Adrenal gland (tissue), 12 donors: Measurements from ENCODE around the gene ROPN1. TPM values are rescaled to one million over a fixed set of nuclear protein-coding genes. Genes with fewer than 3 reads are reported as not detected.

Experiments used
- DNase-seq, 7 donors: peaks; one replicate each; pipeline ENCODE4 v3.0.0-alpha.2; 2019 to 2020
- H3K27ac ChIP-seq, 5 donors: fragments of 200-600 bp; sonication (generic) in 4 of 5; 1 replicate in 3 of 5; 2 replicates in 2 of 5; pipeline versions ENCODE4 v1.5.1 to v1.8.0; 2016 to 2020; ENCODE audit warnings: mild to moderate bottlenecking in 1 of 5
- H3K27me3 ChIP-seq: fragments of 200-600 bp; 2 replicates; pipeline ENCODE4 v1.8.0; 2021
- H3K36me3 ChIP-seq, 2 donors: fragments of 200-600 bp; replicated peaks in 1 of 2; 1 replicate in 1 of 2; 2 replicates in 1 of 2; pipeline versions ENCODE4 v1.5.1 to v1.8.0; 2018 to 2022
- H3K4me1 ChIP-seq, 2 donors: fragments of 200-600 bp; replicated peaks in 1 of 2; 1 replicate in 1 of 2; 2 replicates in 1 of 2; pipeline versions ENCODE4 v1.5.1 to v1.8.0; 2018 to 2021
- H3K4me3 ChIP-seq, 4 donors: fragments of 200-600 bp; sonication (generic) in 3 of 4; one replicate each; pipeline ENCODE4 v1.5.1; 2016 to 2018
- H3K9me3 ChIP-seq, 3 donors: fragments of 200-600 bp; sonication (generic) in 1 of 3; replicated peaks in 1 of 3; 1 replicate in 2 of 3; 2 replicates in 1 of 3; pipeline versions ENCODE4 v1.5.1 to v1.8.0; 2016 to 2021
- CTCF ChIP-seq, 6 experiments: fragments of 450-650 bp in 4 of 6; fragments of 200-600 bp in 2 of 6; sonication (generic) in 1 of 6; IDR thresholded peaks; 1 replicate in 5 of 6; 2 replicates in 1 of 6; pipeline versions ENCODE4 v1.5.1 to v1.8.0; 2016 to 2021; ENCODE audit warnings: antibody characterized with exemption in 6 of 6, mild to moderate bottlenecking in 2 of 6, moderate library complexity in 1 of 6
- POLR2A ChIP-seq, 2 donors: fragments of 450-650 bp; IDR thresholded peaks; one replicate each; pipeline ENCODE4 v1.6.1; 2017; ENCODE audit warnings: antibody characterized with exemption in 2 of 2, mild to moderate bottlenecking in 2 of 2, moderate library complexity in 1 of 2
- WGBS, 4 donors: extraction: QIAGEN DNeasy Blood & Tissue Kit in 2 of 4; methylation state at CpG; one replicate each; pipeline versions ENCODE4 v1.1.5 to v1.1.7; 2013 to 2017; 5-methylcytosine and 5-hydroxymethylcytosine counted together
- intact Hi-C, 2 donors: fragments of 100-400 bp; cut with DNase I; formaldehyde crosslinking; loops; one replicate each; pipeline versions ENCODE4 v1.14.1 to v1.15.0; 2022 to 2023
- polyA plus RNA-seq, 3 donors: library from polyadenylated mRNA; stranded (reverse); fragments of 200-250 nt in 2 of 3; fragments of 350-450 nt in 1 of 3; fragmentation: Illumina TruSeq in 1 of 3; extraction: RNeasy Lipid Tissue Mini Kit (QIAGEN cat#74804) in 1 of 3; gene quantifications; one replicate each; pipeline ENCODE4 v1.2.3, GENCODE V29; 2013 to 2014
- total RNA-seq, 9 donors: library from RNA; depleted of rRNA in 4 of 9; stranded (reverse); fragments of >200 nt in 4 of 9; fragments of 120-200 nt in 1 of 9; fragmentation: NEBNext Ultra II Directional in 1 of 9; extraction: Animal tissue kit (Norgen Biotek cat#: 25700) in 1 of 9; gene quantifications; one replicate each; pipeline versions ENCODE4 v1.1.0 to v1.2.4, GENCODE V29; 2013 to 2023
- donor health status: healthy with polysubstance abuse.
- donor health status: Bipolar disorder and iron deficiency.
- donor health status: DM: yes; HTN: yes; CAD: no.
- donor health status: DM: no; HTN: no; CAD: no.
- donor health status: DM: no; HTN: no; CAD: no.
- donor health status: DM: yes; HTN: yes; CAD: no.

Gene ROPN1
- total and polyA plus RNA-seq, 12 donors, result not detected

- H3K27me3 ChIP-seq, result no peaks in the 10 kb centered on the region
- no peak for TF ChIP-seq POLR2A (IDR thresholded peaks at IDR 0.05)
- no peak for TF ChIP-seq CTCF (IDR thresholded peaks at IDR 0.05)
- intact Hi-C loops, result no loop called here
- DNase-seq, result no peak
- H3K4me3 ChIP-seq, result no peak overlapping the region
- no peaks in the 10 kb centered on the region for H3K9me3 ChIP-seq
- no peaks in the 10 kb centered on the region for H3K36me3 ChIP-seq
- WGBS, 4 donors, result 72 to 84% (median 81%) methylated on average over 2 of the region's 2 CpGs
- H3K27ac ChIP-seq, result no peak overlapping the region
- H3K4me1 ChIP-seq, result no peaks in the 10 kb centered on the region
Observed at GRCh38 chr3:123997543-123997942, 5.6 kb upstream of the ROPN1 start.

DNA sequence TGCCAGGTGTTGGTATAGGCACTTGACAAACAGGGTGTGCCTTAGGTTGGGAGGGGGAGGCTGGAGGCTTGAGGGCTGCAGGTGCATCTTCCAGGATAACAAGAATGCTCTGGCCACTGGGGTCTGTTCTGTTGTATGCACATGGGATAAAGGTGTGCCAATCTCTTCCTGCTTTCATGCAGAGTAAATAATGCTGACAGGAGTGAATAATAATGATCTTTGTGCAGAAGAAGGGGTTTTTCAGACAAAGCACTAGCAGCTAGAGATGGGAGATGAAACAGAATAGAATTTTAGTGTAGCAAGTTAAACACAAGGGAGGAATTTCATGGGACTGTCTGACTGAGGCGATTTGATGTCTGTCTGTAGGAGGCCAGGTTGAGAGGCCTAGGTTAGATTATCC is 1.9 kb upstream of the ROPN1 start:
- H3K27ac ChIP-seq, result no peak overlapping the region
- H3K36me3 ChIP-seq, result no peaks in the 10 kb centered on the region
- WGBS, 4 donors, result 74 to 92% (median 80%) methylated on average over 1 of the region's 1 CpG
- no peak for TF ChIP-seq CTCF (IDR thresholded peaks at IDR 0.05)
- TF ChIP-seq POLR2A (IDR thresholded peaks at IDR 0.05), result no peak
- DNase-seq, result no peak
- intact Hi-C loops, result no loop called here
- no peaks in the 10 kb centered on the region for H3K27me3 ChIP-seq
- no peaks in the 10 kb centered on the region for H3K9me3 ChIP-seq
- H3K4me1 ChIP-seq, result no peaks in the 10 kb centered on the region
- no peak overlapping the region for H3K4me3 ChIP-seq

DNA sequence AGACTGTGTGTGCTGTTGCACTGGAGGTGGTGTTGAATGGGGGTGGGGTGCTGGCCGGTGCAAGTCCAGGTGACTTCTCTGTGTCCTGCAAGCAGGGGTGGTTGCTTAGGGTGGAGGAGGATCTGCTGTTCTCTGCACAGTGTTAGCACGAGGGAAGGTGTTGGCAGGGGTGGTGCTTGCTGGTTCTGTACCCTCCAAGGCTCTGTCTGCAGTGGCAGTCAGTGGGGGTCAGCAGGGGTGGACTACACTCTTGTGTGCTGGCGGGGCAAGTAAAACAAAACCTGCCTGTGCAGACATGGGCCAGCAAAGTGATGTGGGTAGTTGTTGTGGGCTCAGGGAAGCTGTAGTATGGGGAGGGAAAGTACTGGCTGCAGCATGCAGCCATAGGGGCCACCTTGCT is 5.5 kb downstream of the ROPN1 start:
- no peaks in the 10 kb centered on the region for H3K4me1 ChIP-seq
- no peaks in the 10 kb centered on the region for H3K27me3 ChIP-seq
- WGBS, 4 donors, result 82 to 86% (median 86%) methylated on average over 2 to 3 of the region's 3 CpGs
- H3K36me3 ChIP-seq, result no peaks in the 10 kb centered on the region
- intact Hi-C loops, result no loop called here
- no peak for DNase-seq
- H3K9me3 ChIP-seq, result no peaks in the 10 kb centered on the region
- no peak overlapping the region for H3K4me3 ChIP-seq
- H3K27ac ChIP-seq, result no peak overlapping the region
- TF ChIP-seq CTCF (IDR thresholded peaks at IDR 0.05) (no peak), POLR2A (IDR thresholded peaks at IDR 0.05) (no peak)

GRCh38 chr3:123984957-123985356 is 7.0 kb downstream of the ROPN1 start:
- intact Hi-C loops, result no loop called here
- WGBS, 4 donors, result 81 to 88% (median 85%) methylated on average over 3 of the region's 3 CpGs
- Histone ChIP-seq H3K27ac (no peak overlapping the region), H3K4me1 (peaks cover 0 to 2% of the 10 kb centered on the region in 2 donors), H3K27me3 (no peaks in the 10 kb centered on the region), H3K9me3 (no peaks in the 10 kb centered on the region), H3K4me3 (no peak overlapping the region), H3K36me3 (no peaks in the 10 kb centered on the region)
- no peak for DNase-seq
- TF ChIP-seq POLR2A (IDR thresholded peaks at IDR 0.05) (no peak), CTCF (IDR thresholded peaks at IDR 0.05) (no peak)
